HG03575 (cell line): ENCODE results near the gene MAK.
"Not testable (repeated sequence)": the region's sequence is repeated elsewhere in the genome, so short reads cannot be mapped to it uniquely, and the experiment has no call there.

ENCODE experiments used
- ATAC-seq: cut with Tn5 transposase; IDR thresholded peaks from one replicate; pipeline ENCODE4 v1.9.1; 2021; ENCODE audit not compliant: unreplicated experiment, insufficient number of reproducible peaks, low FRiP score; ENCODE audit errors: extremely low read depth

MAK gene

GRCh38 chr6:10794239-10794638, 44.1 kb downstream of the MAK start:
- ATAC-seq = no peak

GRCh38 chr6:10793695-10794094, 44.6 kb downstream of the MAK start:
- ATAC-seq = no peak

GRCh38 chr6:10793035-10793434, 45.3 kb downstream of the MAK start:
- ATAC-seq = no peak

DNA sequence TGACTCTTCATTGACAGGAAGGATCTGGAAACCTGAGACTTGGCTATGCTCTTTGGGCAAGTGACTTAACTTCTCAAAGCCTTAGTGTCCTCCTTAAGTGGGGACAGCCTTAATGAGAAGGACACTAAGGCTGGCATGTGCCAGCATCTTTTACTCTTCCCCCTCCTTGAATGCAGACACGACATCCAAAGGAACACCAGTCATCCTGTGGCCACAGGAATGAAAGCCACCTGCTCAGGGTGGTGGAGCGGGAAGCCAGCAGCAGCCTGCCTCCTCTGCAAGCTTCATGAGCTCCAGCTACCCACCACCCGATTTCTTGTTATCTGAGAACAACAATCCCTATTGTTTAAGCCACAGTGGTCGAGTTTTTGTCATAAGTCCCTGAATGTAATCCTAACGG, 46.2 kb downstream of the MAK start:
- no peak for ATAC-seq

- no peak for ATAC-seq
Observed at GRCh38 chr6:10791673-10792072, 46.7 kb downstream of the MAK start.

DNA sequence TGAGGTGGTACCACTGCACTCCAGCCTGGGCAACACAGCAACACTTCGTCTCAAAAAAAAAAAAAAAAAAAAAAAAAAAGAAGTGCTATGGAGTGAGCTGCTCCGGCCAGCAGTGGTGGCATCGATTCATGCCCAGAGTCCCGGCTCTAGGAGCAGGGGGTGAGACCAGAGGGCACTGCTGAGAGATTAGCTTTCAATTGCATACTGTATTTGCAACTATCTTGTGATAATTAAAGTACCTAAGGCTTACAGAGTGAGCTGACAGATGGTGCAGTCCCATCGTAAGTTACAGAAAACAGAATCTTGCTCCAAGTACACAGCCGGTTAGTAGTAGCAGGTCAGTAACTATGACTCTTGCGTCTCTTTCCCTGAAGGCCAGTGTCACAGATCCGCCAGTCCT, 59.3 kb downstream of the MAK start:
- no peak for ATAC-seq

- ATAC-seq = no peak
Observed at GRCh38 chr6:10778230-10778629, 60.1 kb downstream of the MAK start.

DNA sequence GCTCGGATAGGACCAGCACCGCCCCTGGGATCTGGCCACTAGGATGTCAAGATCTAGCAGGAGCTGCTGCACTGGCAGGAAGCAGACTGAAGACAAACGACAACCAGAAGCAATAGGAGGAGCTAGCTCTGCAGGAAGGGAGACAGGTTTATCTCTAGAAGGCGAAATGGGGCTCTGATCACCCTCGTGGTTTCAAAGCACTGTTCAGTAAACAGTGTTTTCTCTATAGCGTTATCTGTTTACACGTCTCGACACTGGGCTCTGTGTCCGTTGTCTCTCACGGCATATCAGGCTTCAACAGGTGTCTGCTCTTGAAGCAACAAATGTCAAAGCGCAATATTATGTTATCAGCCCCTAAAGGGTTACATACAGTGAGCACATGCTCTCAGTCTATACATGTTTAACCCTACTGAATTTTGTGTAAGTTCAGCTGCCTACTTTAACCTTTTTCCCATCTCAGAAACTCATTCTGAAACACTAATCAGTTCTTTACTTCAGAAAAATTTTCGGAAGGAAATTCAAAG, 66.9 kb downstream of the MAK start:
- no peak for ATAC-seq

DNA sequence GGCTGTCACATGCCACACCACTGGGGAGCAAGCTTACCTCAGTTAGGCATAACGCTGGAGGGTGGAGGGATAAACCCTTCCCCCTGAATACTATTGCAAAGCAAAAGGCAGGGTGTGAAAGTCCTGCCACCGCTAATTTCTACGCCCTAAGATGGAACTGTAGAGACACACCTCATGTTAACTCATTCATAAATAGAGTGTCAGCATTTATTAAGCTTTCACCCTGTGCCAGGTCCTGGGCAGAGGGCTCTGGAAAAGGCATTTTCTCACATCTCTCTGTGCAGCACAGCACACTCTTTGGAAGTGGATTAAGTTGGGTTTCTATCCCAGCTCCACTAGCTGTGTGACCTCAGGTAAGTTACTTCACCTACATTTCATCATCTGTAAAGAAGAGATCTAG, 68.9 kb downstream of the MAK start:
- ATAC-seq = no peak

DNA sequence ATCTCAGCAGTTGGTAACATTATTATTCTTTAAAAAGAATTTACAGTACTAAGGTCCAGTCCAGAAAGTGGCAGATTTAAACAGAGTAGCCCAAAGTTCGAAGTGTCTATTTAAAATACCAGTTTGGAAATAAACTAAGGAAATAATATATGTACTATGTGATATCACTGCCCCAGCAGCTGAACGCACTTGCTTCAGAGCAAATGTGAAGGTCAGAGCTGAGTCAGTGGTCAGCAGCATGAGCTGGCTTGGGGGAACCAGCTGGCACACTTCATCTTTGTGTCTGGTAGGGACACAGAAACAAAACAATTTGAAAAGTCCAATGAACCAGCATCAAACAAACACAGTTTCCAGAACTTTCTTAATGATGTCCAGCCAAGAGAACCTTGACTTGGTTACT, 75.3 kb downstream of the MAK start:
- ATAC-seq = no peak

DNA sequence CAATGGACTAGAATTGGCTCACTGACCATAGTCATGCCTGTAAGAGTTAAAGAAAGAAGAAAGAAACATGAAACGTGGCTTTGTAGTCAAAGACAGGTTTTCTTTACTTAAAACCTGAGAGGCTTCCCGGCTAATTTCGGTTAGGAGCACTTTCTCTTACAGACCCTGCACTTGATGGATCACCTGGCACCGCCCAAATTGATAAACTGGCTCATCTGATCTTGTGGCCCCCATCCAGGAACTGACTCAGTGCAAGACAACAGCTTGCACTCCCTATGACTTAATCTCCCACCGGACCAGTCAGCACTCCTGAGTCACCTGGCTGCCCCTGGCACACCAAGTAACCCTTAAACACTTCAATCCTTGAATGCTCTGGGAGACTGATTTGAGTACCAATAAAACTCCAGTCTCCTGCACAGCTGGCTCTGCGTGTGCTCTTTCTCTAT, 78.4 kb downstream of the MAK start:
- no peak for ATAC-seq

DNA sequence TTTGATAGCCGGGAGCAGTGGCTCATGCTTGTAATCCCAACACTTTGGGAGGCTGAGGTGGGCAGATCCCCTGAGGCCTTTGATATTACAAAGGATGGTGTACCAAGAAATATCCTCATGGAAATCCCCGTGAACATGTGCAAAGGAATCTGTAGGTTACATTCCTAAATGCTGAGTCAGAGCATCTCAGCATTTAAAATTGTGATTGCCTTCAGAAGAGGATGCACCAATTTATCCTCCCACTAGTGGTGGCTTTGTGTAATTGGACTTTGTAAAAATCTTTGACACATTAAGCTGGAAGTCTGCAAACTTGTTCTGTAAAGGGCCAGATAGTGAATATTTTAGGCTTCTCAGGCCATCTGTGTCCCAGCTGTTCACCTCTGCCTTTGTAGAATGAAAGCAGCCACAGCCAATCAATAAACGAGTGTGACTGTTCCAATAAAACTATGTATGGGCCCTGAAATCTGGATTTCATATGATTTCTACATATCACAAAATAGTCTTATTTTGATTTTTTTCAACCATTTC, 79.0 kb downstream of the MAK start:
- no peak for ATAC-seq

DNA sequence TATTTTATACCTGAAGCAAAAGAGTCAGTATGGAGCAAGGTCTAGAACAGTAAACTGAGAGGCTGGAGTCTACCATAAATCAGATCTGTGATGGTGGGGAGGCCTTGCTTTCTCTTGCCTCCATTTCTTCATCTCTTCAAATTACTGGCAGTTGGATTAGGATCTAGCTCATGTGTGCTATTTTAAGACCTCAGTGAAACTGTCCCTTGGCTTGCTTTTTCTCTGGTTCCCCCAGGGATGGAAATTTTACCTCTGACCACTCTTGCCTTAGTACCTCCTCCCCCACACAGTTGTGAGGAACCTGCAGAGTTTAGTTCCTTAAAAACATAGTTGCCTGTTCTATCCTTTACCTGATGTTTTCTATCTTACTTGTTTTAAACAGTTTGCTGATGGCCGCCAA, 82.3 kb downstream of the MAK start:
- ATAC-seq = no peak

GRCh38 chr6:10751757-10752156, 86.6 kb downstream of the MAK start:
- not testable (repeated sequence) for ATAC-seq

- ATAC-seq = not testable (repeated sequence)
Observed at GRCh38 chr6:10750568-10750967, 87.8 kb downstream of the MAK start.

GRCh38 chr6:10749734-10750133, 88.6 kb downstream of the MAK start:
- no peak for ATAC-seq

- peak; percentile 87 for ATAC-seq
Observed at GRCh38 chr6:10747251-10747972, 90.9 kb downstream of the MAK start, which contains the start of gene TMEM14B. Gene TMEM14B, plus strand, starts transcription at chr6:10747805. Its CDS starts 1,441 bp downstream, at chr6:10749246.

DNA sequence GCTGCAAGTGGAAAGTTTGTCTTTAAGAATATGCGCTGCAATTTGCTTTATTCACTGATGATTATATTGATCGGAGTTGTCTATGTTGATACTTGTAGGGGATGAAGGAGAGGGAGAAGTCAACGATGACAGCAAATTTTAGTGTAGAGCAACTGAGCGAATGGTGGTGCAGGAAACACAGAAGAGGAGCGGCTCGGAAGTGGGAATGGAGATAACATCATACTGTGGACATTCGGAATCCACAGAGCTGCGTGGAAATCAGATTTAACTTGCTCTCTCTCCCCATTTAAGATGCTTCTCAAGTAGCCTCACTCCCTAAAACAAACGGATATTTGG, 91.5 kb downstream of the MAK start:
- ATAC-seq = no peak

DNA sequence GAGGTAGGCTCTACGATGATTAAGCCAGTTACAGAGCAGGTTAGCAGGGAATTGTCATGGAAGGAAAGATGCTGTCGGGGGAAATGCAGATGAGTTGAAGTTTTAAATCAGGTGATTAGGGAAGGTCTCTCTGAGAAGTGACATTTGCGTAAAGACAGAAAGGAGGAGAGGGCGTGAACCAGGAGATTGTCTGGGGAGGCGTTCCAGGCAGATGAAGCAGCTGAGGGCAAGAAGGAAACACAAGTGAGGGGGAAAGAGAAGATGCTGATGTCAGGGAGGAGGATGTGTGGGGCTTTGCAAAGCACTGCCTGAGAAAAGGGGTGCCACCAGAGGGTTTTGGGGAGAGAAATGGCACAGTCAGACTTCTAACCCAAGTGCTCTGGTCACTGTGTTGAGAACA, 93.2 kb downstream of the MAK start:
- no peak for ATAC-seq

DNA sequence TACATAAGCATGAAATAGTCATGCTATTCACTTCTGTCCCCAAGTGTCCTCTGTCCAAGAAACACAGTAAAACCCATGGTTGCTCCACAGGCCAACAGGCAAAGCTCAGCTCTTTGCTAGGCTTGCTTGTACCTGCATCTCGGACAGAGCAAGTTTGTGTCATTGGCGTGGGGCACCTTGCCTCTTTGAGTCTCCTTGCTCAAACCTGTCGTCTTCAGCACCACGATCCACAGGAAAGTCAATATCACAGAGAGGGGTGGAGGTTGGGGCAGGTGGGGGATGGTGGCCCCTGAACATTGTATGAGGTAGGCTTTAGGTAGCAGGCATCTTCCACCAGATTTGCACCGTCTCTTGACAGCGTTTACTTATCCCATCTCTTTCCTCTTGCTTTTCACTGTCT, 94.8 kb downstream of the MAK start:
- no peak for ATAC-seq

- no peak for ATAC-seq
Observed at GRCh38 chr6:10742251-10742650, 96.1 kb downstream of the MAK start.
